HG03558 (cell line): ENCODE results near the gene CRY1.
"Not testable (repeated sequence)": the region's sequence is repeated elsewhere in the genome, so short reads cannot be mapped to it uniquely, and the experiment has no call there.

Experiments
- ATAC-seq: cut with Tn5 transposase; IDR thresholded peaks from one replicate; pipeline ENCODE4 v1.9.1; 2021; ENCODE audit warnings: moderate number of reproducible peaks; ENCODE audit not compliant: unreplicated experiment; ENCODE audit errors: extremely low read depth

The CRY1 gene

DNA sequence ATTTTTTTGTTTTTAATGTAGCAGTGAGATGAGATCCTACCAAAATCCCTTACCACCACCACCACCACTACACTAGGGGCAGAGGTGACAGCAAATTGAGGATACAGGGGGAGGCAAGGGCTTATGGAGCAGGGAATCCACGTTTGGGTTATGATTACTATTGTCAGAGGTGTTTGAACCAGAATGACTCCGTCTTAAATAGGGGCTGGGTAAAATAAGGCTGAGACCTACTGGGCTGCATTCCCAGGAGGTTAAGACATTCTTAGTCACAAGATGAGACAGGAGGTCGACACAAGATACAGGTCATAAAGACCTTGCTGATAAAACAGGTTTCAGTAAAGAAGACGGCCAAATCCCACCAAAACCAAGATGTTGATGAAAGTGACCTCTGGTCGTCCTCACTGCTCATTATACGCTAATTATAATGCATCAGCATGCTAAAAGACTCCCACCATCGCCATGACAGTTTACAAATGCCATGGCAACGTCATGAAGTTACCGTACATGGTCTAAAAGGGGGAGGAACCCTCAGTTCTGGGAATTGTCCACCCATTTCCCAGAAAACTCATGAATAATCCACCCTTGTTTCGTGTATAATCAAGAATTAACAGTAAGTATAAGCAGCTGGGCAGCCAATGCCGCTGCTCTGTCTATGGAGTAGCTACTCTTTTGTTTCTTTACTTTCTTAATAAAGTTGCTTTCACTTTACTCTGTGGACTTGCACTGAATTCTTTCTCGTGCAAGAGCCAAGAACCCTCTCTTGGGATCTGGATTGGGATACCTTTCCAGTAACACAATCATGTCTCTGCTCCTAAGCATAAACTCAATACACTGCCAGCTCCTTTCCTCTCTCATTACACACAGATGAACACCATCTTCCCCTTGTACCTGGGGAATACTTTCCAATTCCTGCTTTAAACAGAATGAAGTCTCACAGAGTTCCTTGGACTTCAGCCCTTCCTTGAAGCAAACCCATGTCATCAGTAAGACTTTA, 16.7 kb upstream of the CRY1 start:
- ATAC-seq: no peak

GRCh38 chr12:107108995-107109508, 15.7 kb upstream of the CRY1 start:
- ATAC-seq: no peak

- ATAC-seq: not testable (repeated sequence)
These were observed 15.0 kb upstream of the CRY1 start for GRCh38 chr12:107108366-107108765.

DNA sequence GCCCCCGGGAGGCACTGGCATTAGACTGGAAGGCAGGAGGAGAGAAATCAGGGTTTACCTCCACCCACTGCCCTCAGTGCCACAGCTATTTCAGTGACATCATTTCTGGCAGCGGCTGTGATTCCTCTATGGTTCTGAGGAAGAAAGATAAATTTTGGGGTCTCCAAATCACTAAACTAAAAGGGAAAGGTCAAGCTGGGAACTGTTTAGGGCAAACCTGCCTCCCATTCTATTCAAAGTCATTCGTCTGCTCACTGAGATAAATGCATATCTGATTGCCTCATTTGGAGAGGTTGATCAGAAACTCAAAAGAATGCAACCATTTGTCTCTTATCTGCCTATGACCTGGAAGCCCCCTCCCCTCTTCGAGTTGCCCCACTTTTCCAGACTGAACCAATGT, 14.0 kb upstream of the CRY1 start:
- ATAC-seq: no peak

- ATAC-seq: no peak
These were observed 13.1 kb upstream of the CRY1 start for GRCh38 chr12:107106241-107107025.

DNA sequence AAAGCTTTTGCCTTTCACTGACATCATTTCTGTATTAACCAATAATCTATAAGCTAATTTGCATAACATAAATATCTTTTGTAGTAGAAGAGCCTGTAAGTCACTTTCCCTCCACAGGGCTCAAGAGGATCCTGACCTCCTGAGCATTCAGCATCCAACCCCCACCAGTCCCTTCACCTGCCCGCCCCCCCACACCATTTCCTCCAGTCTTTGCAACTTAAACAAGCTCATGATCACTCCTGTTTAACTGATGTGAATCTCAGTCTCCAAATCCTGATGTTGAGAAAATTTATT, 12.0 kb upstream of the CRY1 start:
- ATAC-seq: no peak

- ATAC-seq: no peak
These were observed 10.2 kb upstream of the CRY1 start for GRCh38 chr12:107103516-107103915.

GRCh38 chr12:107103097-107103496, 9.7 kb upstream of the CRY1 start:
- ATAC-seq: no peak

- ATAC-seq: no peak
These were observed 8.9 kb upstream of the CRY1 start for GRCh38 chr12:107102294-107102693.

DNA sequence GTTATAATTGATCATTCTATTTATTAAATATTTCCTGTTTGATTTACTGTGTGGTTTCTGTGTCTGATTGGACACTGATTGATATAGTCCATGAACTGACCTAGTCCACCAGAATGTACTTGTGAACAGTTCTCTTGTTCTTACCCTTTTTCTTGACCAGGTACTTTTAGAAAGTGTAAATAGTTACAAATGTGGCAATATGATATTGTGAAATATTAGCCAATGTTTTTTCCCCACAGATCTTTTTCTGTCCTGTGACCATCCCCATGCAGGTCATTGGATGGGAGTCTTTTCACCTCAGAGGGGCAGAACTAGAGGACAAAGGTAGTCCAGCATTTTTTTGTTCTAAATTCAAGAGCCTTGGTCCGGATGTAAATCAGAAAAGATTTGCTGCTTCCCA, 8.3 kb upstream of the CRY1 start:
- ATAC-seq: no peak

GRCh38 chr12:107099917-107100316, 6.6 kb upstream of the CRY1 start:
- no peak for ATAC-seq

DNA sequence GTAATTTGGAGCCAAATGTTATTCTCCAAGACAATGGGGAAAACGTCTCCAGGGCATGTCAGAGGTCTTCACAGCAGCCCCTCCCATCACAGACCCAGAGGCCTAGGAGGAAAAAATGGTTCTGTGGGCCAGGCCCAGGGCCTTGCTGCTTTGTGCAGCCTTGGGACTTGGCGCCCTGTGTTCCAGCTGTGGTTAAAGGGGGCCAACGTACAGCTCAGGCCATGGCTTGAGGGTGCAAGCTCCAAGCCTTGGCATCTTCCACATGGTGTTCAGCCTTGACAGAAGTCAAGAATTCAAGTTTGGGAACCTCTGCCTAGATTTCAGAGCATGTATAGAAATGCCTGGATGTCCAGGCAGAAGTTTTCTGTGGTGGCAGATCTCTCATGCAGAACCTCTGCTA, 3.2 kb upstream of the CRY1 start:
- ATAC-seq: no peak

GRCh38 chr12:107094183-107094448, 767 bp upstream of the CRY1 start:
- ATAC-seq: no peak

DNA sequence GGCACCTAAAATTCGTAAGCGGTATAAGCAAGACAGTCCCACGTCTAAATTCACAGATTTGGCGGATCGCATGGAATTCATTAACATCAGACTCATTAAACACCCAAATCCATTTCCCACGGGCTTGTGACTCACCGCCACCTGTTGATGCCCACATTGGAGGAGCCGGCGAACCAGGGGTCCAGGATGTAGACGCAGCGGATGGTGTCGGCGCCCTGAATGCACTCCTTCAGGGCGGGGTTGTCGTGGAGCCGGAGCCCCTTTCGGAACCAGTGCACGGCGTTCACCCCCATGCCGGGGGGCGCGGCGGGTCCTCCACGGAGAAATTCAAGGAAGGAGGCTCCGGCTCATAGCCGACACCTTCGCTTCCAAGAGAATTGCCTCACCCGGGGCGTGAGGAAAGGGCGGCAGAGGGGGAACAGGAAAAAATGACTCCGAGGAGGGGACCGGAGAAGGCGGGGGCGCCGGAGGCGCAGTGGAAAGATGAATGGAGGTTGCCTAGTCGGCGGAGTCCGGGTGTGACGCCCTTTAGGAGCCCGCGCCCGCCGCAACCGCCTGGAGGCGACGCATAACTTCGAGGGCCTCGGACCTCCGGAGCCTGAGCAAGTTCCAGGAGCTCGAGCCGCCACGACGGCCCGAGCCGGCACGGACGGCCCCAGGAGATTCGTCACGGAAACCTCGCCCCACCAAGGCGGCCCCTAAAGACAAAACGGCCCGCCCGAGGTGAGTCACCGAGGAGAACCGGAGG, 506 bp downstream of the CRY1 start:
- peak; percentile 7 for ATAC-seq

- ATAC-seq: no peak
These were observed 1.2 kb downstream of the CRY1 start for GRCh38 chr12:107091989-107092641.

DNA sequence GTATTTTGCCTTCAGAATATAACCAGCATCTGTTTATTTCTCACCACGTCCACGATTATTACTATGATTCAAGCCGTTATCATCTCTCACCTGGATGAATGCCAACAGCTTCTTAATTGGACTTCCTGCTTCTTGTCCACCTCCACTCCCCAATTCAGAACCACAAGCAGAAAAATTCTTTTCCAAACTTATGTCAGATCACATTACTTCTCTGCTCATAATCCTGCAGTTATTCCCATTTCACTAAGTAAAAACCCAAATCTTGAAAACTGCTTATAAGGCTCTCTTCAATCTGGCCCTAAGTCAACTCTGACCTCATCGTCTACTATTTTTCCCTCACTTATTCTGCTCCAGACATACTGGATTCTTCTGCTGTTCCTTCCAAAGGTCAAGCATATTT, 2.0 kb downstream of the CRY1 start:
- no peak for ATAC-seq

GRCh38 chr12:107090711-107091110, 2.6 kb downstream of the CRY1 start:
- no peak for ATAC-seq

- ATAC-seq: no peak
These were observed 4.4 kb downstream of the CRY1 start for GRCh38 chr12:107088912-107089311.

- no peak for ATAC-seq
These were observed 7.0 kb downstream of the CRY1 start for GRCh38 chr12:107086314-107086713.

- ATAC-seq: no peak
These were observed 11.6 kb downstream of the CRY1 start for GRCh38 chr12:107081778-107082177.
